DMS79 (cell line): ENCODE data around the gene HNRNPDL.
"Not testable (repeated sequence)": the region's sequence is repeated elsewhere in the genome, so short reads cannot be mapped to it uniquely, and the experiment has no call there.

Source experiments
- DNase-seq: peaks from one replicate; lab custom pipeline; 2025; lab: John Stamatoyannopoulos, UW

The HNRNPDL gene

DNA sequence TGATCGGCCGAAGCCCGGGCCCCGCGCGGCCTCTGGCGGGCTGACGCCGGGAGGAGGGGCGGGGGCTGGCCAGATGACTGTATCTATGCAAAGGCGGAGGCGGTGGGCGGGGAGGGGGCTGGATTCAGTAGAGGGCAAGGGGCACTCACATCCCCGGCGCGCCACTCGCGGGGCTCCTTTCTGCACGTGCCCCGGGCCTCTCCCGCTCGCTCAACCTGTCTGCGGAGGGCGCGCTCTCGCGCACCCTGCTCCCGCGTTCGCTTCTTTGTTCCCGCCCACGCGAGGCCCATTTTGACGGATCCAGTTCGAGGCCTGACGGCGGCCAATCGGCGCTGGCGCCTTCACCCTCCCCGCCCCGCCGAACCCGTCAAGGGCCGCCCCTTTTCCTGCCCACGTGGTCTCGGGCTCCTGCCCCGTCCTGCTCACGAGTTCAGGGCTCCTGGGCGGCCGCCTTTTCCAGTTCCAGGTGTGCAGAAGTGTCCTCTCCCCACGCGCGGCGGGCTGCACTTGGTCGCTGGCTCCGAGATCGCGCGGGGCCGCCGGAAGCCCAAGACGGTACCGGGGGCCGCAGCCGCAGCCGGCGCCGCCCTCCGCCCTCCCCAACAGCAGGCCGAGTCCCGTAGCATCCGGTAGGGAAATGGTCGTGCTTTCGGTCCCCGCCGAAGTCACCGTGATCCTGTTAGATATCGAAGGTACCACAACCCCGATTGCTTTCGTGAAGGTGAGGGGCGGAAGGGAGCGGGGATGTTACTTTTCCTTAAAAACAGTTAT is at the start of gene HNRNPDL, which contains the start of gene ENOPH1:
Gene HNRNPDL, minus strand, starts transcription at position 270 of the 771 bp plus-strand sequence. CDS start 772 bp downstream, outside the sequence.
Gene ENOPH1, plus strand, starts transcription at position 398 of the 771 bp plus-strand sequence. Its CDS starts 240 bp downstream, at position 638.
- peak; percentile 91 for DNase-seq

DNA sequence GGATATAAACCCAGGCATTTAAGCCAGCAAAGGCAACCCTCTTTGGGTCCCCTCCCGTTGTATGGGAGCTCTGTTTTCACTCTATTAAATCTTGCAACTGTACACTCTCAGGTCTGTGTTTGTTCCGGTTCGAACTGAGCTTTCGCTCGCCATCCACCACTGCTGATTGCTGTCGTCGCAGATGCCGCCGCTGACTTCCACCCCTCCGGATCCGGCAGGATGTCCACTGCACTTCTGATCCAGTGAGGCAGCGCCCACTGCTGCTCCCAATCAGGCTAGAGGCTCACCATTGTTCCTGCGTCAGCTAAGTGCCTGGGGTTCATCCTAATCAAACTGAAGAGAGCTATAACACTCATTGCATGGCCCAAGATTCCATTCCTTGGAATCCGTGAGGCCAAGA is 49.3 kb upstream of the HNRNPDL start:
- DNase-seq, result no peak

- DNase-seq, result not testable (repeated sequence)
Observed at GRCh38 chr4:82477469-82477868, 47.2 kb upstream of the HNRNPDL start.

DNA sequence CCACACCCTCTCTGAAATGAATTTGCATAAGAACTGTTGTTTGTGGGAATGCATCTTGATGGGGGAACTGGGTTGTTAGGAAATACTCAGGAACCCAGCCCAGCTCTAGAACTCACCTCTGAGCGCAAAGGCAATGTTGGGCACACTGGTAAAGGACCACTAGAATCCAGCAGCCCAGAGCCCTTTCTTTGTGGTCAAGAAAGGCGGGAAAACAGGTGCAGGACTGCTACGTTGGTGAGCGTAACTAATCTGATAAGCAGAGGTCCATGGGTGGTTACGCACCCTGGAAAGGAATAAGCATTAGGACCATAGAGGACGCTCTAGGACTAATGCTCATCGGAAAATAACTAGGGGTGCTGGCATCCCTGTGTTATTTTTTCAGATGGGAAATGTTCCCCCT is 45.7 kb upstream of the HNRNPDL start:
- not testable (repeated sequence) for DNase-seq

DNA sequence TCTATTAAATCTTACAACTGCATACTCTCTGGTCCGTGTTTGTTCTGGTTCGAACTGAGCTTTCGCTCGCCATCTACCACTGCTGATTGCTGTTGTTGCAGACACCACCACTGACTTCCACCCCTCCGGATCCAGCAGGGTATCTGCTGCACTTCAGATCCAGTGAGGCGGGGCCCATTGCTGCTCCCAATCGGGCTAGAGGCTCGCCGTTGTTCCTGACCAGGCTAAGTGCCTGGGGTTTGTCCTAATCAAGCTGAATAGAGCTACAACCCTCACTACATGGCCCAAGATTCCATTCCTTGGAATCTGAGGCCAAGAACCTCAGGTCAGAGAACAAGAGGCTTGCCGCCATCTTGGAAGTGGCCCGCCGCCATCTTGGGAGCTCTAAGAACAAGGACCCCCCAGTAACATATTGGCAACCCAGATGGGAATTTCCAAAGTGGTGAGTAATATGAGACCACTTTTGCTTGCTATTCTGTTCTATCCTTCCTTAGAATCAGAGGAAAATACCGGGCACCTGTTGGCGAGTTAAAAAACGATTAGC is 43.4 kb upstream of the HNRNPDL start:
- DNase-seq, result no peak

DNA sequence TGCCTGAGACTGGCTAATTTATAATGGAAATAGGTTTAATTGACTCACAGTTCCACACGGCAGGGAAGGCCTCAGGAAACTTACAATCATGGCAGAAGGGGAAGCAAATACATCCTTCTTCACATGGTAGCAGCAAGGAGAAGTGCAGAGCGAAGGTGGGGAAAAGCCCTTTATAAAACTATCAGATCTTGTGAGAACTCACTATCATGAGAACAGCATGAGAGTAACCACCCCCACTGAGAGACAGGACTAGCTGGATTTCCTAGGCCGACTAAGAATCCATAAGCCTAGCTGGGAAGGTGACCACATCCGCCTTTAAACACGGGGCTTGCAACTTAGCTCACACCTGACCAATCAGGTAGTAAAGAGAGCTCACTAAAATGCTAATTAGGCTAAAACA is 42.8 kb upstream of the HNRNPDL start:
- not testable (repeated sequence) for DNase-seq

DNA sequence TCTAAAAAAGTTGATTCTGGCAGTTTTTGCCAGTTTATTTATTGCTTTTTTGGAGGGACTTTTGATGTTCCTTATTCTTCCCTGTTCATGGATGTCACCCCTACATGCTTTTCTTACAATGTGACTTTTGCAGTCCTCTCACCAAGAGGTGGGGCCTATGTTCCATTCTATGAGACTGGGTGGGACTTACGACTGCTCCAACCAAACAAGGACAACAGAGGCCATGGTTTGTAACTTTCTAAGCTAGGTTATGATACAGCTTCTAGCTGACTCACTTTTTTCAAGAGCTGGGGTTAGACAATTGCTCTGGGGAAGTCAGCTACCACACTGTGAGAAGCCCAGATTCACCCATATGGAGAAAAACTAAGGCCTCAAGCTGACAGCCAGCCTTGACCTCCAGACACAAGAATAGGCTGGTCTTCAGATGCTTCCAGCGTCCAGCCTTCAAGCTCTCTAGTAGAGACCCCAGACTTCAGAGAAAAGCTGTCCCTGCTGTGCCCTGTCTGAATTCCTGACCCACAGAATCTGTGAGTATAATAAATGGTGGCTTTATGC is 39.6 kb upstream of the HNRNPDL start:
- DNase-seq, result no peak

DNA sequence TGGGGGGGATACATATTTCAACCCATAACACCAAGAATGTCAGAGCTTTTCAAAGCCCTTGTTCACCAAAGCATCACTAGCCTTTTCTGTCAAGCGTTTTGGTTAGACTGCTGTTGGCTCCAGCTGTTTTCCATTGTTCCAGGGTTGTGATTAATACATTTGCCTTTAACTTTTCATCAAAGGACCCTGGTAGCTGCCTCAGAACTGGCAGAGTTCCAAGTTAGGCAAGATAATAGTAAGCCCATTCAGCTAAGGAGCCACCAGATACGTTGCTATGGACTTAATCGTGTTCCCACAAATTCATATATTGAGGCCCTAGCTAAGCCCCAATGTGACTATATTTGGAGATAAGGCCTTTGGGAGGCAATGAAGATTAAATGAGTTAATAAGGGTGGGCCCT is 37.2 kb upstream of the HNRNPDL start:
- no peak for DNase-seq

- no peak for DNase-seq
Observed at GRCh38 chr4:82463221-82463620, 33.0 kb upstream of the HNRNPDL start.

DNA sequence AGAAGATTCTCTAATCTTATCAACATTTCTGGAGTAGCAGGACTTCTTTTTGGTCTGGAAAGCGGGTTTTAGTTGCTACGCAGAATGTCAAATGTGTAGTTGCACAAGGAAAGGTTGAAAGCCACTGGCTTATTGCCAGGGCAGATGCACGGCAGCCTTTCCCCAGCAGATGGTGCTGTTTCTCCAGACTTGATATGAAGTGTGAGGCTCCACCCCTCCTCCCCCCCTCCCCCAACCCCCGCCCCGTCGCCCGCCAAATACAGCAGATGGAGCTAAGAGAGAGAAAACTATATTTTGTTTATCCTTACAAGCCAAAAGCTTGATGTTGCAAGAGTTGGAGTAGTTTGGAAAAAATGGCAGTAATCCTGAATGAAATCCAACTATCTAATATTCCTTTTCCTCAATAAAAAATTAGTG is 32.2 kb upstream of the HNRNPDL start:
- DNase-seq, result peak; percentile 7

- no peak for DNase-seq
Observed at GRCh38 chr4:82461710-82462109, 31.4 kb upstream of the HNRNPDL start.

- DNase-seq, result no peak
Observed at GRCh38 chr4:82458729-82459128, 28.5 kb upstream of the HNRNPDL start.

DNA sequence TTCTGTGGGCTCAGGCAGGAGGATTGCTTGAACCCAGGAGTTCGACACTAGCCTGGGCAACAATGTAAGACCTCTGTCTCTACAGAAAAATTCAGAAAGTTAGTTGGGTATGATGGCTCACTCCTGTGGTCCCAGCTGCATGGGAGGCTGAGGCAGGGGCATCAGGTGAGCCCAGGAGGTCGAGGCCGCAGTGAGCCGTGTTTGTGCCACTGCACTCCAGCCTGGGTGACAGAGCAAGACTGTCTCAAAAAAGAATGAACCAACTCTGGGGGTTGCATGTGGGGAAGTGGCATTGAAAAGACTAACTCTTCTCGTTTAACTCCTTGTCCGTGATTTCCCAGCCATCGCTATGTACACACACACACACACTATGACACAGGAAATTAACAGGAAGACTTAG is 27.0 kb upstream of the HNRNPDL start:
- DNase-seq, result no peak

GRCh38 chr4:82452026-82452425 is 21.8 kb upstream of the HNRNPDL start:
- DNase-seq, result no peak

- no peak for DNase-seq
Observed at GRCh38 chr4:82450966-82451755, 20.9 kb upstream of the HNRNPDL start.

GRCh38 chr4:82447886-82448285 is 17.6 kb upstream of the HNRNPDL start:
- no peak for DNase-seq

GRCh38 chr4:82439088-82439487 is 8.8 kb upstream of the HNRNPDL start:
- DNase-seq, result no peak

GRCh38 chr4:82437285-82438005 is 7.2 kb upstream of the HNRNPDL start:
- no peak for DNase-seq

DNA sequence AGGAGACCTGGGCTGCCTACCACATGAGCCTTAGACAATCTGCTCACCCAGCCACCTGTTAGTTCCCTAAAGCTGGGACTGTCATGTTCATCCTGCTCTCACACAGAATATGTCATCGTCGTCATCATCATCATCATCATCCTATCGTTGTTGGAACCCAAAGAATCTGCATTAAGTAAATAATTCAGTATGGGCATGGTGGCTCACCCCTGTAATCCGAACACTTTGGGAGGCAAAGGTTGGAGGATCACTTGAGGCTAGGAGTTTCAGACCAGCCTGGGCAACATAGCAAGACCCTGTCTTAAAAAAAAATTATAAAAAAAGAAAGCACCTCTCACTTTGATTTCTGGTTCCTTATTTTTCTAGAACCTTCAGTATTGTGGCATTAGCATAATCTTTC is 6.5 kb upstream of the HNRNPDL start:
- no peak for DNase-seq

GRCh38 chr4:82436130-82436529 is 5.9 kb upstream of the HNRNPDL start:
- no peak for DNase-seq

- no peak for DNase-seq
Observed at GRCh38 chr4:82434949-82435348, 4.7 kb upstream of the HNRNPDL start.

GRCh38 chr4:82433791-82434190 is 3.5 kb upstream of the HNRNPDL start:
- DNase-seq, result no peak
